B cell (primary cell): ENCODE results near the gene MRPL46. TPM values are rescaled to one million over a fixed set of nuclear protein-coding genes. Genes with fewer than 3 reads are reported as not detected.
"Not testable (repeated sequence)": the region's sequence is repeated elsewhere in the genome, so short reads cannot be mapped to it uniquely, and the experiment has no call there.

ENCODE experiments used
- ATAC-seq: fragments of 200-7000 bp; cut with Tn5 transposase; one replicate; pipeline ENCODE4 v1.10.0; 2021; ENCODE audit warnings: low read depth, mild to moderate bottlenecking, moderate number of reproducible peaks, moderate library complexity
- CTCF ChIA-PET: fragments of 350-600 bp; sonication (Branson Sonifier 250); formaldehyde crosslinking; loops from one replicate; lab custom pipeline; 2021; ENCODE audit warnings: antibody characterized with exemption, inconsistent platforms; lab: Charles Lee
- POLR2A ChIA-PET: fragments of 350-600 bp; sonication (Branson Sonifier 250); formaldehyde crosslinking; loops from one replicate; lab custom pipeline; 2021; ENCODE audit warnings: antibody characterized with exemption; lab: Charles Lee
- DNase-seq: peaks from one replicate; pipeline ENCODE4 v3.0.0; 2013
- H2AFZ ChIP-seq: 2 replicates; pipeline ENCODE4 v1.6.1; 2012; ENCODE audit warnings: mild to moderate bottlenecking, low read depth, low read length; ENCODE audit not compliant: insufficient read depth, poor library complexity, severe bottlenecking
- H3K27ac ChIP-seq, 2 donors: 1 replicate in 1 of 2; 2 replicates in 1 of 2; pipeline ENCODE4 v1.5.1; 2012 to 2013; ENCODE audit warnings: low read length in 2 of 2, mild to moderate bottlenecking in 2 of 2, moderate library complexity in 1 of 2
- H3K27me3 ChIP-seq, 4 experiments: fragments of 200-600 bp in 1 of 4; sonication (generic) in 1 of 4; replicated peaks in 1 of 4; 1 replicate in 2 of 4; 2 replicates in 2 of 4; pipeline versions ENCODE4 v1.6.1 to v1.7.0; 2013 to 2016; ENCODE audit warnings: low read length in 3 of 4, mild to moderate bottlenecking in 2 of 4, mixed read lengths in 1 of 4, moderate library complexity in 1 of 4; ENCODE audit not compliant: insufficient read depth in 4 of 4, control insufficient read depth in 3 of 4; ENCODE audit errors: control extremely low read depth in 1 of 4
- H3K36me3 ChIP-seq, 2 experiments: replicated peaks in 1 of 2; 1 replicate in 1 of 2; 2 replicates in 1 of 2; pipeline versions ENCODE4 v1.6.1 to v1.7.1; 2013; ENCODE audit warnings: low read length in 1 of 2; ENCODE audit not compliant: insufficient read depth in 2 of 2, control insufficient read depth in 1 of 2; ENCODE audit errors: control extremely low read depth in 1 of 2, extremely low read depth in 1 of 2
- H3K4me1 ChIP-seq, 2 donors: fragments of 200-600 bp in 1 of 2; sonication (generic) in 1 of 2; 1 replicate in 1 of 2; 2 replicates in 1 of 2; pipeline versions ENCODE4 v1.5.1 to v1.6.1; 2013 to 2017; ENCODE audit warnings: low read length in 2 of 2; ENCODE audit not compliant: control insufficient read depth in 2 of 2, insufficient read depth in 2 of 2
- H3K4me2 ChIP-seq: replicated peaks from 2 replicates; pipeline ENCODE3; 2012; ENCODE audit warnings: mild to moderate bottlenecking, low read depth, low read length; ENCODE audit not compliant: poor library complexity, severe bottlenecking
- H3K4me3 ChIP-seq, 5 experiments: fragments of 200-600 bp in 1 of 5; sonication (generic) in 1 of 5; 1 replicate in 3 of 5; 2 replicates in 2 of 5; pipeline versions ENCODE4 v1.5.1 to v1.7.0; 2011 to 2016; ENCODE audit warnings: low read length in 4 of 5, mild to moderate bottlenecking in 4 of 5, low read depth in 2 of 5, control low read depth in 1 of 5, moderate library complexity in 1 of 5; ENCODE audit not compliant: insufficient read depth in 1 of 5; ENCODE audit errors: control extremely low read depth in 1 of 5, extremely low read depth in 1 of 5
- H3K79me2 ChIP-seq: fragments of 200-600 bp; sonication (generic); one replicate; pipeline ENCODE4 v1.6.0; 2016; ENCODE audit warnings: low read length; ENCODE audit not compliant: control insufficient read depth, insufficient read depth
- H3K9ac ChIP-seq: fragments of 200-600 bp; sonication (generic); 2 replicates; pipeline ENCODE4 v1.6.1; 2017; ENCODE audit warnings: mild to moderate bottlenecking, low read length, moderate library complexity
- H3K9me3 ChIP-seq, 3 donors: one replicate each; pipeline versions ENCODE4 v1.6.1 to v1.7.1; 2013; ENCODE audit warnings: low read length in 2 of 3; ENCODE audit not compliant: control insufficient read depth in 2 of 3, insufficient read depth in 1 of 3; ENCODE audit errors: control extremely low read depth in 1 of 3
- H4K20me1 ChIP-seq: 2 replicates; pipeline ENCODE4 v1.6.0; 2012; ENCODE audit warnings: mild to moderate bottlenecking, low read length; ENCODE audit not compliant: insufficient read depth, control insufficient read depth, poor library complexity, severe bottlenecking
- H3K27ac Mint-ChIP-seq: one replicate; pipeline ENCODE4 v1.8.0; 2021; ENCODE audit warnings: mixed read lengths
- H3K27me3 Mint-ChIP-seq: one replicate; pipeline ENCODE4 v1.8.0; 2021; ENCODE audit warnings: mixed read lengths
- H3K4me1 Mint-ChIP-seq: one replicate; pipeline ENCODE4 v1.8.0; 2021; ENCODE audit warnings: mixed read lengths
- H3K4me3 Mint-ChIP-seq: one replicate; pipeline ENCODE4 v1.8.0; 2021; ENCODE audit warnings: mixed read lengths
- H3K9me3 Mint-ChIP-seq: one replicate; pipeline ENCODE4 v1.8.0; 2022; ENCODE audit warnings: mixed read lengths; ENCODE audit not compliant: insufficient read depth
- EZH2 ChIP-seq: IDR thresholded peaks from 2 replicates; pipeline ENCODE4 v1.6.1; 2012; ENCODE audit warnings: borderline replicate concordance, low read depth, mild to moderate bottlenecking, moderate library complexity, low read length; ENCODE audit not compliant: insufficient read depth, poor library complexity, severe bottlenecking
- WGBS: methylation state at CpG from one replicate; pipeline ENCODE4 v1.1.5; 2013; ENCODE audit warnings: missing lambda C conversion rate; ENCODE audit not compliant: insufficient coverage; 5-methylcytosine and 5-hydroxymethylcytosine counted together
- intact Hi-C: fragments of 100-400 bp; cut with micrococcal nuclease; formaldehyde crosslinking; loops from one replicate; pipeline ENCODE4 v1.10.0; 2022
- polyA plus RNA-seq: library from polyadenylated mRNA; depleted of rRNA; stranded (reverse); fragments of >200 nt; gene quantifications from 2 replicates; pipeline ENCODE4 v1.2.3, GENCODE V29; 2012
- total RNA-seq, 2 donors: library from RNA; stranded (reverse); fragments of 120-200 nt in 1 of 2; gene quantifications; 1 replicate in 1 of 2; 2 replicates in 1 of 2; pipeline versions ENCODE4 v1.2.3 to v1.2.4, GENCODE V29; 2013 to 2022
- TF ChIP-seq, protein P1 (sequence below): fragments of 200-600 bp; IDR thresholded peaks from one replicate; pipeline ENCODE4 v1.8.0; 2022; ENCODE audit warnings: antibody characterized with exemption, mild to moderate bottlenecking

The MRPL46 gene
- total and polyA plus RNA-seq, 2 donors (not counting 1 experiment from before 2014, with no cell fraction given) = 14.3 to 24.6 TPM

DNA sequence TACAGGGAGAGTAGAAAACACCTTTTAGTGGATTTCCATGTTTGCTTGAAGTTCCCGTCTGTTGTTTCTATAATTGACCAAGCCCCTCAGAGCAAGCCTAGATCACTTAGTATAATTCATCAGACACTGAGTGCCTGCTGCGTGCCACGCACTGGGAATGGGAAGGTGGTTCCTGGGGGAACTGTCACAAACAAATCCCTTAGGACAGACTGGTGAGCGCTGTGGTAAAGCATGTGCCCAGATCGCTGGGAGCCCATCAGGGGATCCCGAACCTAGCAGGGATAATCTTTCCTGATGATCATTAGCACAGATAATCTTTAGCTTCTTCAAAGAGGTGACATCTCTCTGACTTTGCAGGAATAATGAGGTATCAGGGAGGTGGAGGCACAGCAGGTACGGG is 9.9 kb upstream of the MRPL46 start:
- 100% methylated on average over 3 of the region's 7 CpGs for WGBS
- H3K4me1 ChIP-seq = no peaks in the 10 kb centered on the region
- H2AFZ ChIP-seq = no peak overlapping the region
- Mint-ChIP-seq H3K27ac (no peak overlapping the region), H3K4me3 (no peak overlapping the region), H3K9me3 (no peaks in the 10 kb centered on the region), H3K4me1 (peaks cover 5% of the 10 kb centered on the region), H3K27me3 (no peaks in the 10 kb centered on the region)
- no peaks in the 10 kb centered on the region for H3K27me3 ChIP-seq
- DNase-seq (no peak), ATAC-seq (no peak)
- TF ChIP-seq EZH2 = no peak
- TF ChIP-seq, protein P1, sequence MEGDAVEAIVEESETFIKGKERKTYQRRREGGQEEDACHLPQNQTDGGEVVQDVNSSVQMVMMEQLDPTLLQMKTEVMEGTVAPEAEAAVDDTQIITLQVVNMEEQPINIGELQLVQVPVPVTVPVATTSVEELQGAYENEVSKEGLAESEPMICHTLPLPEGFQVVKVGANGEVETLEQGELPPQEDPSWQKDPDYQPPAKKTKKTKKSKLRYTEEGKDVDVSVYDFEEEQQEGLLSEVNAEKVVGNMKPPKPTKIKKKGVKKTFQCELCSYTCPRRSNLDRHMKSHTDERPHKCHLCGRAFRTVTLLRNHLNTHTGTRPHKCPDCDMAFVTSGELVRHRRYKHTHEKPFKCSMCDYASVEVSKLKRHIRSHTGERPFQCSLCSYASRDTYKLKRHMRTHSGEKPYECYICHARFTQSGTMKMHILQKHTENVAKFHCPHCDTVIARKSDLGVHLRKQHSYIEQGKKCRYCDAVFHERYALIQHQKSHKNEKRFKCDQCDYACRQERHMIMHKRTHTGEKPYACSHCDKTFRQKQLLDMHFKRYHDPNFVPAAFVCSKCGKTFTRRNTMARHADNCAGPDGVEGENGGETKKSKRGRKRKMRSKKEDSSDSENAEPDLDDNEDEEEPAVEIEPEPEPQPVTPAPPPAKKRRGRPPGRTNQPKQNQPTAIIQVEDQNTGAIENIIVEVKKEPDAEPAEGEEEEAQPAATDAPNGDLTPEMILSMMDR = no peak
- H4K20me1 ChIP-seq = no peaks in the 10 kb centered on the region
- intact Hi-C loops = loop anchor here (2.0 to 5.0 kb wide), 2 partner anchors 188 to 540 kb away; no protein-coding TSS in a partner anchor
- H3K4me3 ChIP-seq = no peak overlapping the region
- CTCF ChIA-PET = interaction anchor here (0.7 kb wide), 1 partner anchor 419 kb away, joined by 3 read pairs; the partner anchor contains the start of gene HAPLN3
- H3K9ac ChIP-seq = no peak overlapping the region
- no peaks in the 10 kb centered on the region for H3K79me2 ChIP-seq
- POLR2A ChIA-PET = no interaction called here
- no peak overlapping the region for H3K4me2 ChIP-seq
- peaks cover 5 to 41% of the 10 kb centered on the region in 2 experiments for H3K36me3 ChIP-seq
- H3K27ac ChIP-seq = no peak overlapping the region
- H3K9me3 ChIP-seq = no peaks in the 10 kb centered on the region

DNA sequence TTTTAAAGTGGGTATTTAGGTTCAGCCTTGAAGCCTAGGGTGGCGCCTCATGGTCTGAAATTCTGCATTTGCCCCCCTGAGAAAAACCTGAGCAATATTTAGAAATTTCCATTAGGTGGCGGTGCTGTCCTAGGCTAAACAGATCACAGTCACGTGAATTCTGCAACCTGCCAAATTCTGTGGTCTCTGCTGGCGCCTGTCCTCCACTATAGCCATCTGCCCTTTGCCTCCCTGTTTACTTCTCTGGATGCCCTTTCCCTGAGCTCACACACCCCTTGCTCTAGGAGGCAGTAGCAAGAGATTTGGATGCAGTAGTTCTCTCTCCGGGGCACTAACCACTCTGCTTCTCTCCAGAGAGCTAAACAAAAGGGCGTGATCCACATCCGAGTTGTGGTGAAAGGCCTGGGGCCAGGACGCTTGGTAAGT is 9.5 kb upstream of the MRPL46 start:
- Mint-ChIP-seq H3K4me1 (peaks cover 3% of the 10 kb centered on the region), H3K4me3 (no peak overlapping the region), H3K27ac (no peak overlapping the region), H3K9me3 (no peaks in the 10 kb centered on the region), H3K27me3 (no peaks in the 10 kb centered on the region)
- Histone ChIP-seq H3K79me2 (no peaks in the 10 kb centered on the region), H2AFZ (no peak overlapping the region), H3K9me3 (no peaks in the 10 kb centered on the region), H3K4me1 (no peaks in the 10 kb centered on the region), H3K27ac (no peak overlapping the region), H4K20me1 (no peaks in the 10 kb centered on the region), H3K36me3 (peaks cover 5 to 44% of the 10 kb centered on the region in 2 experiments), H3K4me3 (no peak overlapping the region), H3K27me3 (no peaks in the 10 kb centered on the region), H3K9ac (no peak overlapping the region), H3K4me2 (no peak overlapping the region)
- ATAC-seq = no peak
- WGBS = 64% methylated on average over 4 of the region's 8 CpGs
- DNase-seq = peak; percentile 43
- ChIA-PET POLR2A (no interaction called here), CTCF (interaction anchor here (0.7 kb wide), 1 partner anchor 419 kb away, joined by 3 read pairs; the partner anchor contains the start of gene HAPLN3)
- TF ChIP-seq EZH2 = no peak
- TF ChIP-seq, protein P1 = peak; percentile 56
- intact Hi-C loops = loop anchor here (2.0 to 5.0 kb wide), 2 partner anchors 188 to 541 kb away; no protein-coding TSS in a partner anchor

DNA sequence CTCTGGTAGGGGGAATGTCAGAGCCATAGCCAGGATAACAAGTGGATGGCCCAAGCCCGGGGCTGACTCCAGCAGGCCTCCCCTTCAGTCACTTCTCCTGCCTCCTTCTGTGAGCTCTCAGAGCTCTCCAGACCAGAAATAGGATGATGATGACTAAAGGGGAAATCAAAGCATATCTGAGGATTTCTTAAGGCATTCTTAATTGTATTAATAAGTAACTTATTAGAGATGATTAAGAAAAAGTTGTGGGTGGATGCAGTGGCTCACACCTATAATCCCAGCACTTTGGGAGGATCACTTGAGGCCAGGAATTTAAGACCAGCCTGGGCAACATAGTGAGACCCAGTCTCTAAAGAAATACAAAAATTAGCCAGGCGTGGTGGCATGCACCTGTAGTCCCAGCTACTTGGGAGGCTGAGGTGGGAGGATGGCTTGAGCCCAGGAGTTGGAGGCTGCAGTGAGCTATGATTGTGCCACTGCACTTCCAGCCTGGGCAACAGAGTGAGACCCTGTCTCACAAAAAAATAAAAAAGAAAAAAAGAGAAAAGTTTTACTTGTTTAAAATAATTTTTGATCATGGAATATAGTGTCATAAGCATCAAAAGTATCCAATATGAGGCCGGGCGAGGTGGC is 6.6 kb upstream of the MRPL46 start:
- H2AFZ ChIP-seq, H3K27me3 Mint-ChIP-seq, H4K20me1 ChIP-seq, H3K9ac ChIP-seq, H3K9me3 Mint-ChIP-seq, H3K4me3 ChIP-seq, H3K9me3 ChIP-seq, H3K27me3 ChIP-seq, H3K4me3 Mint-ChIP-seq, POLR2A ChIA-PET, intact Hi-C loops, H3K27ac Mint-ChIP-seq, H3K79me2 ChIP-seq, DNase-seq, H3K4me1 ChIP-seq, ATAC-seq, H3K4me2 ChIP-seq, H3K4me1 Mint-ChIP-seq, H3K27ac ChIP-seq: not testable (repeated sequence)
- WGBS = 100% methylated on average over 3 of the region's 4 CpGs
- CTCF ChIA-PET = interaction anchor here (1.4 kb wide), 1 partner anchor 8 kb away, joined by 4 read pairs; no protein-coding TSS in a partner anchor
- peaks cover 5 to 44% of the 10 kb centered on the region in 2 experiments for H3K36me3 ChIP-seq
